GM12878 (cell line): ENCODE data around the gene LIPF. TPM values are rescaled to one million over a fixed set of nuclear protein-coding genes. Genes with fewer than 3 reads are reported as not detected.
A peak's percentile ranks its signal among the peaks of the same experiment; 100 is the strongest.

Experiments
- ATAC-seq: fragments of 200-7000 bp; cut with Tn5 transposase; 3 replicates; pipeline ENCODE4 v1.9.1; 2020; ENCODE audit warnings: mild to moderate bottlenecking, moderate library complexity
- BruUV-seq: library from RNA; stranded (reverse); fragments of 400-500 nt; replicated peaks from 2 replicates; lab custom pipeline; 2021; lab: Mats Ljungman, UMichigan
- CTCF ChIA-PET: fragments of 300-600 bp; sonication (Branson Sonifier 250); formaldehyde crosslinking; extraction: SDS; loops from one replicate; lab custom pipeline; 2021; ENCODE audit warnings: inconsistent platforms; lab: Yijun Ruan, JAX
- POLR2A ChIA-PET: fragments of 350-600 bp; formaldehyde crosslinking; extraction: SDS; loops from one replicate; lab custom pipeline; 2021; ENCODE audit warnings: inconsistent platforms; lab: Charles Lee
- RAD21 ChIA-PET: fragments of 300-600 bp; sonication (Branson Sonifier 250); formaldehyde crosslinking; loops from one replicate; lab custom pipeline; 2023; ENCODE audit warnings: antibody characterized with exemption; ENCODE audit not compliant: unreplicated experiment; lab: Charles Lee
- SMC1A ChIA-PET: fragments of 300-600 bp; sonication (Branson Sonifier 250); formaldehyde crosslinking; loops from one replicate; lab custom pipeline; 2023; ENCODE audit not compliant: unreplicated experiment, uncharacterized antibody; lab: Charles Lee
- DNase-seq: peaks from one replicate; pipeline ENCODE4 v3.0.0-alpha.2; 2011; ENCODE audit warnings: low read depth, low spot score
- FAIRE-seq: peaks from 3 replicates; lab custom pipeline; 2011; peaks lifted over from hg19 to GRCh38; lab: Jason Lieb, UNC
- H2AFZ ChIP-seq: 2 replicates; pipeline ENCODE4 v1.6.0; 2011; ENCODE audit warnings: low read depth, low read length, control low read depth; ENCODE audit not compliant: control insufficient read depth
- H3K27ac ChIP-seq: 2 replicates; pipeline ENCODE4 v1.5.1; 2011; ENCODE audit warnings: control low read depth; ENCODE audit not compliant: control insufficient read depth, insufficient read depth
- H3K27me3 ChIP-seq, 2 experiments: replicated peaks in 1 of 2; 2 replicates each; pipeline versions ENCODE4 v1.6.0 to v1.6.1; 2011; ENCODE audit warnings: low read length in 1 of 2; ENCODE audit not compliant: control insufficient read depth in 2 of 2, insufficient read depth in 2 of 2
- H3K36me3 ChIP-seq, 2 experiments: 2 replicates each; pipeline ENCODE4 v1.5.1; 2011; ENCODE audit warnings: low read length in 1 of 2; ENCODE audit not compliant: control insufficient read depth in 2 of 2, insufficient read depth in 2 of 2
- H3K4me1 ChIP-seq: 2 replicates; pipeline ENCODE4 v1.6.1; 2011; ENCODE audit warnings: mild to moderate bottlenecking, low read length, moderate library complexity, mixed read lengths; ENCODE audit not compliant: control insufficient read depth, insufficient read depth
- H3K4me2 ChIP-seq: 2 replicates; pipeline ENCODE4 v1.6.0; 2011; ENCODE audit warnings: control low read depth; ENCODE audit not compliant: control insufficient read depth, insufficient read depth
- H3K4me3 ChIP-seq: fragments of 200-600 bp; sonication (generic); 2 replicates; pipeline ENCODE4 v1.5.1; 2016
- H3K79me2 ChIP-seq: 2 replicates; pipeline ENCODE4 v1.6.0; 2011; ENCODE audit warnings: low read length; ENCODE audit not compliant: control insufficient read depth, insufficient read depth
- H3K9ac ChIP-seq: 2 replicates; pipeline ENCODE4 v1.8.0; 2011; ENCODE audit warnings: low read length, control low read depth, mixed read lengths; ENCODE audit not compliant: control insufficient read depth, insufficient read depth
- H3K9me3 ChIP-seq: replicated peaks from 3 replicates; pipeline ENCODE4 v1.5.1; 2011; ENCODE audit warnings: mild to moderate bottlenecking, low read length; ENCODE audit not compliant: control insufficient read depth, insufficient read depth
- H4K20me1 ChIP-seq: 2 replicates; pipeline ENCODE4 v1.6.0; 2011; ENCODE audit not compliant: control insufficient read depth, insufficient read depth
- ATF2 ChIP-seq: IDR thresholded peaks from 2 replicates; pipeline ENCODE4 v1.6.1; 2012; ENCODE audit warnings: low read length, inconsistent platforms
- BRCA1 ChIP-seq: IDR thresholded peaks from 2 replicates; pipeline ENCODE4 v1.6.1; 2011; ENCODE audit warnings: low read depth, low read length, improper control_type of control experiment
- CBX3 ChIP-seq: fragments of 200-600 bp; sonication (generic); IDR thresholded peaks from 2 replicates; pipeline ENCODE4 v1.6.1; 2016; ENCODE audit warnings: low read depth, borderline replicate concordance
- CBX5 ChIP-seq: sonication (generic); IDR thresholded peaks from 2 replicates; pipeline ENCODE4 v1.6.1; 2016; ENCODE audit warnings: low read depth, moderate library complexity, mild to moderate bottlenecking, inconsistent platforms
- CHD4 ChIP-seq: fragments of 200-600 bp; sonication (generic); IDR thresholded peaks from 2 replicates; pipeline ENCODE4 v1.6.1; 2016; ENCODE audit warnings: mild to moderate bottlenecking
- CUX1 ChIP-seq: IDR thresholded peaks from 2 replicates; pipeline ENCODE4 v1.6.1; 2012; ENCODE audit warnings: improper control_type of control experiment, low read depth, low read length; ENCODE audit not compliant: insufficient replicate concordance
- POLR2A ChIP-seq: IDR thresholded peaks from 2 replicates; pipeline ENCODE4 v1.6.1; 2011; ENCODE audit warnings: low read depth, mild to moderate bottlenecking, low read length
- WGBS: methylation state at CpG from one replicate; pipeline ENCODE4 v1.1.6; 2016; ENCODE audit warnings: low lambda C conversion rate; ENCODE audit not compliant: insufficient replicate concordance, insufficient coverage; ENCODE audit errors: missing lambda C conversion rate; 5-methylcytosine and 5-hydroxymethylcytosine counted together
- in situ Hi-C: fragments of 300-500 bp; cut with MboI; formaldehyde crosslinking; loops from 9 replicates; pipeline ENCODE4 v1.14.3; 2018; ENCODE audit warnings: mixed read lengths
- intact Hi-C: fragments of 100-400 bp; cut with micrococcal nuclease; formaldehyde crosslinking; loops from one replicate; pipeline ENCODE4 v1.14.2; 2022; ENCODE audit not compliant: unreplicated experiment
- polyA plus RNA-seq, 11 experiments: library from polyadenylated mRNA; depleted of rRNA in 4 of 11; unstranded in 6 of 11; stranded (reverse) in 5 of 11; fragments of >200 nt; fragmentation: Nextera tagmentation in 4 of 11; fragmentation: Illumina TruSeq in 1 of 11; extraction: Ambion mirVana in 4 of 11; extraction: Trizol in 1 of 11; gene quantifications; 1 replicate in 1 of 11; 2 replicates in 10 of 11; pipeline versions ENCODE4 v1.2.1 to v1.2.3, GENCODE V29; 2011 to 2016; ENCODE audit warnings: inconsistent platforms in 2 of 11, missing spikeins in 2 of 11, low read depth in 1 of 11
- total RNA-seq, 4 experiments: library from RNA; depleted of rRNA in 3 of 4; stranded (reverse); fragments of >200 nt in 3 of 4; fragmentation: Illumina TruSeq in 1 of 4; extraction: Trizol in 1 of 4; gene quantifications; 2 replicates each; pipeline versions ENCODE4 v1.2.1 to v1.2.3, GENCODE V29; 2013 to 2021
- TF ChIP-seq, protein P1 (sequence below): fragments of 450-650 bp; formaldehyde crosslinking; IDR thresholded peaks from 2 replicates; pipeline ENCODE4 v1.4.0; 2020; ENCODE audit warnings: mild to moderate bottlenecking, moderate library complexity
- TF ChIP-seq, protein P2 (sequence below): fragments of 450-650 bp; IDR thresholded peaks from 2 replicates; pipeline ENCODE4 v1.6.1; 2014; ENCODE audit warnings: mild to moderate bottlenecking

LIPF gene
- total and polyA plus RNA-seq, 10 of the 15 experiments (the other 5 are each of a cell fraction or from before 2014, with no cell fraction given) = not detected

GRCh38 chr10:88721392-88721791, 57.1 kb downstream of the LIPF start (continued):
- TF ChIP-seq CUX1 = no peak
- TF ChIP-seq, all 136 proteins: peak for 0

GRCh38 chr10:88725798-88726197, 61.6 kb downstream of the LIPF start:
- H3K9ac ChIP-seq = no peak overlapping the region
- FAIRE-seq (no peak), ATAC-seq (peak; percentile 50), DNase-seq (no peak)
- ChIA-PET RAD21 (interaction anchor here (1.3 kb wide), 1 partner anchor 17 kb away, joined by 3 read pairs; no protein-coding TSS in a partner anchor), SMC1A (interaction anchor here (0.9 to 1.7 kb wide), 4 partner anchors 34 to 207 kb away, joined by 3 to 4 read pairs (median 4); partner anchors contain the start of gene LIPN), POLR2A (no interaction called here), CTCF (interaction anchor here (1.1 to 1.4 kb wide), 3 partner anchors 15 to 85 kb away, joined by 3 to 9 read pairs (median 4); no protein-coding TSS in a partner anchor)
- in situ Hi-C loops = no loop called here
- intact Hi-C loops = loop anchor here (5.0 kb wide), 1 partner anchor 87 kb away; no protein-coding TSS in a partner anchor
- H4K20me1 ChIP-seq = no peaks in the 10 kb centered on the region
- H3K36me3 ChIP-seq = no peaks in the 10 kb centered on the region
- no peaks in the 10 kb centered on the region for H3K4me1 ChIP-seq
- TF ChIP-seq, protein P1, sequence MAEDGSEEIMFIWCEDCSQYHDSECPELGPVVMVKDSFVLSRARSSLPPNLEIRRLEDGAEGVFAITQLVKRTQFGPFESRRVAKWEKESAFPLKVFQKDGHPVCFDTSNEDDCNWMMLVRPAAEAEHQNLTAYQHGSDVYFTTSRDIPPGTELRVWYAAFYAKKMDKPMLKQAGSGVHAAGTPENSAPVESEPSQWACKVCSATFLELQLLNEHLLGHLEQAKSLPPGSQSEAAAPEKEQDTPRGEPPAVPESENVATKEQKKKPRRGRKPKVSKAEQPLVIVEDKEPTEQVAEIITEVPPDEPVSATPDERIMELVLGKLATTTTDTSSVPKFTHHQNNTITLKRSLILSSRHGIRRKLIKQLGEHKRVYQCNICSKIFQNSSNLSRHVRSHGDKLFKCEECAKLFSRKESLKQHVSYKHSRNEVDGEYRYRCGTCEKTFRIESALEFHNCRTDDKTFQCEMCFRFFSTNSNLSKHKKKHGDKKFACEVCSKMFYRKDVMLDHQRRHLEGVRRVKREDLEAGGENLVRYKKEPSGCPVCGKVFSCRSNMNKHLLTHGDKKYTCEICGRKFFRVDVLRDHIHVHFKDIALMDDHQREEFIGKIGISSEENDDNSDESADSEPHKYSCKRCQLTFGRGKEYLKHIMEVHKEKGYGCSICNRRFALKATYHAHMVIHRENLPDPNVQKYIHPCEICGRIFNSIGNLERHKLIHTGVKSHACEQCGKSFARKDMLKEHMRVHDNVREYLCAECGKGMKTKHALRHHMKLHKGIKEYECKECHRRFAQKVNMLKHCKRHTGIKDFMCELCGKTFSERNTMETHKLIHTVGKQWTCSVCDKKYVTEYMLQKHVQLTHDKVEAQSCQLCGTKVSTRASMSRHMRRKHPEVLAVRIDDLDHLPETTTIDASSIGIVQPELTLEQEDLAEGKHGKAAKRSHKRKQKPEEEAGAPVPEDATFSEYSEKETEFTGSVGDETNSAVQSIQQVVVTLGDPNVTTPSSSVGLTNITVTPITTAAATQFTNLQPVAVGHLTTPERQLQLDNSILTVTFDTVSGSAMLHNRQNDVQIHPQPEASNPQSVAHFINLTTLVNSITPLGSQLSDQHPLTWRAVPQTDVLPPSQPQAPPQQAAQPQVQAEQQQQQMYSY (CRISPR knock-in tag) = no peak
- TF ChIP-seq POLR2A (no peak), BRCA1 (no peak), CBX3 (no peak), CBX5 (no peak), ATF2 (no peak), CHD4 (no peak)
- TF ChIP-seq, protein P2, sequence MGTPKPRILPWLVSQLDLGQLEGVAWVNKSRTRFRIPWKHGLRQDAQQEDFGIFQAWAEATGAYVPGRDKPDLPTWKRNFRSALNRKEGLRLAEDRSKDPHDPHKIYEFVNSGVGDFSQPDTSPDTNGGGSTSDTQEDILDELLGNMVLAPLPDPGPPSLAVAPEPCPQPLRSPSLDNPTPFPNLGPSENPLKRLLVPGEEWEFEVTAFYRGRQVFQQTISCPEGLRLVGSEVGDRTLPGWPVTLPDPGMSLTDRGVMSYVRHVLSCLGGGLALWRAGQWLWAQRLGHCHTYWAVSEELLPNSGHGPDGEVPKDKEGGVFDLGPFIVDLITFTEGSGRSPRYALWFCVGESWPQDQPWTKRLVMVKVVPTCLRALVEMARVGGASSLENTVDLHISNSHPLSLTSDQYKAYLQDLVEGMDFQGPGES = no peak
- H3K27ac ChIP-seq = no peak overlapping the region
- H3K9me3 ChIP-seq = no peaks in the 10 kb centered on the region
- peak overlapping the region; percentile 33 for H2AFZ ChIP-seq
- H3K27me3 ChIP-seq = no peaks in the 10 kb centered on the region
- BruUV-seq = no TSS peak
- H3K4me3 ChIP-seq = no peak overlapping the region
- H3K79me2 ChIP-seq = no peaks in the 10 kb centered on the region
- 0% methylated on average over 1 of the region's 1 CpG for WGBS
- H3K4me2 ChIP-seq = no peak overlapping the region
